Ascending aorta (tissue), 2 donors: ENCODE measurements around the gene GAPDH. TPM values are rescaled to one million over a fixed set of nuclear protein-coding genes. Genes with fewer than 3 reads are reported as not detected.

ENCODE experiments used
- DNase-seq, 2 donors: peaks; one replicate each; pipeline ENCODE4 v3.0.0-alpha.2; 2019; ENCODE audit warnings: low spot score in 2 of 2
- H3K27ac ChIP-seq, 2 donors: fragments of 200-600 bp; sonication (generic); one replicate each; pipeline ENCODE4 v1.5.1; 2016 to 2017; ENCODE audit warnings: mild to moderate bottlenecking in 1 of 2
- H3K27me3 ChIP-seq: fragments of 200-600 bp; sonication (generic); one replicate; pipeline ENCODE4 v1.5.1; 2017
- H3K36me3 ChIP-seq, 2 donors: fragments of 200-600 bp; sonication (generic); one replicate each; pipeline ENCODE4 v1.5.1; 2016
- H3K4me1 ChIP-seq, 2 donors: fragments of 200-600 bp; sonication (generic); one replicate each; pipeline ENCODE4 v1.5.1; 2016 to 2017; ENCODE audit warnings: mild to moderate bottlenecking in 1 of 2
- H3K4me3 ChIP-seq, 2 donors: fragments of 200-600 bp; sonication (generic); one replicate each; pipeline ENCODE4 v1.5.1; 2016 to 2017; ENCODE audit warnings: mild to moderate bottlenecking in 1 of 2
- H3K9me3 ChIP-seq, 2 donors: fragments of 200-600 bp; sonication (generic); one replicate each; pipeline ENCODE4 v1.5.1; 2016
- intact Hi-C: fragments of 100-400 bp; cut with DNase I; formaldehyde crosslinking; loops from one replicate; pipeline ENCODE4 v1.15.1; 2023
- total RNA-seq: library from RNA; depleted of rRNA; stranded (reverse); fragments of >200 nt; gene quantifications from one replicate; pipeline ENCODE4 v1.1.0, GENCODE V29; 2016
- TF ChIP-seq, protein P1 (sequence below), 3 experiments: fragments of 200-600 bp in 2 of 3; fragments of 450-650 bp in 1 of 3; sonication (generic) in 2 of 3; IDR thresholded peaks; one replicate each; pipeline ENCODE4 v1.5.1; 2016 to 2019; ENCODE audit warnings: antibody characterized with exemption in 3 of 3, mild to moderate bottlenecking in 1 of 3, moderate library complexity in 1 of 3

Gene GAPDH
- total RNA-seq, 1 donor from 2014 or later, result 3,445 TPM

DNA sequence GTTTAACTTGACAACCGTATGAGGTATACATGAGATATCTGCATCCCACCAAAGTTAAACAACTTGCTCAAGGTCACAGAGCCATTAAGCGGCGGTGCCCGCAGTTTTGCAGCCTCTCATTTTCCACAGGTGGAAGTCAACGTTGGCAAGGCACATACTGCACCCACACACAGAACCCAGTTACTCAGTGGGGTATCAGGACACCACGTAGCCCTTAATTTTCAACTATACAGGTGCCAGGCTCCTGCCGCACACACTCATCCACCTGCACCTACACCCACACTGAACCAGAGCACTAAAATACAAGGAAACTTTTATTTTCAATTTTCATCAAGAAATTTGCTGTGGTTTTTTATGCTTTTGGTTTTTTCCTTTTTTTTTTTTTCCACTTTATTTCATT, 35.5 kb downstream of the GAPDH start:
- H3K9me3 ChIP-seq, result no peaks in the 10 kb centered on the region
- TF ChIP-seq, protein P1, sequence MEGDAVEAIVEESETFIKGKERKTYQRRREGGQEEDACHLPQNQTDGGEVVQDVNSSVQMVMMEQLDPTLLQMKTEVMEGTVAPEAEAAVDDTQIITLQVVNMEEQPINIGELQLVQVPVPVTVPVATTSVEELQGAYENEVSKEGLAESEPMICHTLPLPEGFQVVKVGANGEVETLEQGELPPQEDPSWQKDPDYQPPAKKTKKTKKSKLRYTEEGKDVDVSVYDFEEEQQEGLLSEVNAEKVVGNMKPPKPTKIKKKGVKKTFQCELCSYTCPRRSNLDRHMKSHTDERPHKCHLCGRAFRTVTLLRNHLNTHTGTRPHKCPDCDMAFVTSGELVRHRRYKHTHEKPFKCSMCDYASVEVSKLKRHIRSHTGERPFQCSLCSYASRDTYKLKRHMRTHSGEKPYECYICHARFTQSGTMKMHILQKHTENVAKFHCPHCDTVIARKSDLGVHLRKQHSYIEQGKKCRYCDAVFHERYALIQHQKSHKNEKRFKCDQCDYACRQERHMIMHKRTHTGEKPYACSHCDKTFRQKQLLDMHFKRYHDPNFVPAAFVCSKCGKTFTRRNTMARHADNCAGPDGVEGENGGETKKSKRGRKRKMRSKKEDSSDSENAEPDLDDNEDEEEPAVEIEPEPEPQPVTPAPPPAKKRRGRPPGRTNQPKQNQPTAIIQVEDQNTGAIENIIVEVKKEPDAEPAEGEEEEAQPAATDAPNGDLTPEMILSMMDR (IDR thresholded peaks at IDR 0.05), result no peak
- H3K4me3 ChIP-seq, result no peak overlapping the region
- peaks cover 55 to 60% of the 10 kb centered on the region in 2 donors for H3K36me3 ChIP-seq
- H3K27ac ChIP-seq, result no peak overlapping the region
- DNase-seq, result no peak
- H3K4me1 ChIP-seq, result peaks cover 8 to 12% of the 10 kb centered on the region in 2 donors
- H3K27me3 ChIP-seq, result no peaks in the 10 kb centered on the region
- intact Hi-C loops, result loop anchor here (2.0 kb wide), 1 partner anchor 37 kb away; the partner anchor contains the start of gene CHD4

DNA sequence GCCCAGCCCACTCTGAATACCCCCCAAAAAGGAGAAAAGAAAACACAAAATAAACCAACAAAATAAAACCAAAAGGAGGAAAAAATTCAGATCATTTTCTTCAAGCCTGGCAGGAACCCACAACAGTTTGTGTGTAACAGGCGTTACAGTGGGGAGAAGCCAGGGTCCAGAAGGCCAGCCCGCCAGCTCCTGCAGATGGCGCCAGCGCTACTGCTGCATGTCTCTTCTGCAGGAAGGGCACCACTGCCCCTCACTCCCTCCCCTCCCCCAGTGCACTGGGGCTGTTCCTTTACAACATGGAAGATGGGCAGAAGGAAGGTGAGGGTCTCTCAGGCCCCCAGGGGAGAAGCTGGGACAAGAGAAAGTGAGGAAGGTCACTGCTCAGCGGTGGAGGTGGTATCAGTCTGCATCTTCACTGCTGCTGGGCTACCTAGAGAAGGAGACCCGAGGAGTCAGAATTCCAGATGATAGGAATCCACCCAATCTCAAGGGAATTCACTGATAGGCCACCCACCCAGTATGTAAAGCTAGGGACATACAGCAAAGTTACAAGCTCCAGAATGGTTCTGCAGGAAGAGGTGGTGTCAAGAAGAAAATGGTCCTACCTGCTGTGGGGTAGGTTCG, 36.1 kb downstream of the GAPDH start:
- Histone ChIP-seq H3K27ac (no peak overlapping the region), H3K4me3 (no peak overlapping the region), H3K4me1 (peaks cover 8 to 12% of the 10 kb centered on the region in 2 donors), H3K9me3 (no peaks in the 10 kb centered on the region), H3K27me3 (no peaks in the 10 kb centered on the region), H3K36me3 (peaks cover 61 to 65% of the 10 kb centered on the region in 2 donors)
- DNase-seq, result no peak
- intact Hi-C loops, result no loop called here
- TF ChIP-seq, protein P1 (IDR thresholded peaks at IDR 0.05), result peak in 2 of 3 experiments; percentile 19 to 31

DNA sequence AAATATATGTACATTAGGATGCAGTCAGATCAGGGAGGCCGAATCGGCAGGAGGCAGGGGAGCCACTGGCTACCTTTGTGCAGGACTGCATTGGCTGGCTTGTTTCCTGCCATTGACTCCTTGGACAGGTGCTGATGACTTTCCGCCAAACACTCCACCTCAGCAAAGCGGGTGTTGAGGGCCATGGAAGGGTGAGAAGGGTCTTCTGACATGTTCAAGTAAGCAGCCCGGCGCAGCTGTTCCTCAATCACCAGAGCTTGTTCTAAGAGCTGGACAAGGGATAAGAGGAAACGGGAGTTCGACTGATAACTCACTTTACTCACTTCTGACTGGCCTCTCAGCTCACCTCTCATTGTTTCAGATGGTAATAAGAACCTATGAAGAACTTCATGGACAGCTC, 38.7 kb downstream of the GAPDH start:
- TF ChIP-seq, protein P1 (IDR thresholded peaks at IDR 0.05), result no peak
- Histone ChIP-seq H3K4me1 (peaks cover 3 to 5% of the 10 kb centered on the region in 2 donors), H3K27me3 (no peaks in the 10 kb centered on the region), H3K27ac (no peak overlapping the region), H3K4me3 (no peak overlapping the region), H3K36me3 (peaks cover 79% of the 10 kb centered on the region in 2 donors), H3K9me3 (no peaks in the 10 kb centered on the region)
- no peak for DNase-seq
- intact Hi-C loops, result no loop called here

DNA sequence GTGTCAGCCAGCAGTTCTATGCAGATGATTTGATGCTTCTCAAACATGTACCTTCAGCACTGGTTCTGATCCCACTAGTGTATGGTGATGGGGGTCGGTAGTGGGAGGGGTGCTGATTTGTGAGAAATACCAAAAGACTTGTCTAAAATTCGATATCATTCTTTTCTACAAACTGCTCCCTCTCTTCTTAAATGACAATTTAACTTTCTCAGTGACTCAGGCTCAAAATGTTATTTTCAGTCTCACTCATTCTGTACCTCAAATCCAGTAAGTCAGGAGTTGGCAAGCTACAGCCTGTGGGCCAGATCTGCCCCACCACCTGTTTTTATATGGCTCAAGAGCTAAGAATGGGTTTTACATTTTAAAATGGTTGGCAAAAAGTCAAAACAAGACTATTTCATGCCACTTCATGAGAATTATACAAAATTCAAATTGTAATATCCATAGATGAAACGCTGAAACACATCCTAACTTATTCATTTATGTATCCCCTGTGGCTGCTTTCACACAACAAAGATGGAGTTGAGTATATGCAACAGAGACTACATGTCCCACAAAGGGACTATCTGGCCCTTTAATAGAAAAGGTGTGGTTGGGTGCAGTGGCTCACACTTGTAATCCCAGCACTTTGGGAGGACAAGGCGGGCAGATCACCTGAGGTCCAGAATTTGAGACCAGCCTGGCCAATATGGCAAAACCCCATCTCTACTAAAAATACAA, 40.4 kb downstream of the GAPDH start:
- intact Hi-C loops, result no loop called here
- Histone ChIP-seq H3K27me3 (no peaks in the 10 kb centered on the region), H3K9me3 (no peaks in the 10 kb centered on the region), H3K4me3 (no peak overlapping the region), H3K36me3 (peaks cover 95 to 96% of the 10 kb centered on the region in 2 donors), H3K4me1 (no peaks in the 10 kb centered on the region), H3K27ac (no peak overlapping the region)
- TF ChIP-seq, protein P1 (IDR thresholded peaks at IDR 0.05), result no peak
- no peak for DNase-seq

DNA sequence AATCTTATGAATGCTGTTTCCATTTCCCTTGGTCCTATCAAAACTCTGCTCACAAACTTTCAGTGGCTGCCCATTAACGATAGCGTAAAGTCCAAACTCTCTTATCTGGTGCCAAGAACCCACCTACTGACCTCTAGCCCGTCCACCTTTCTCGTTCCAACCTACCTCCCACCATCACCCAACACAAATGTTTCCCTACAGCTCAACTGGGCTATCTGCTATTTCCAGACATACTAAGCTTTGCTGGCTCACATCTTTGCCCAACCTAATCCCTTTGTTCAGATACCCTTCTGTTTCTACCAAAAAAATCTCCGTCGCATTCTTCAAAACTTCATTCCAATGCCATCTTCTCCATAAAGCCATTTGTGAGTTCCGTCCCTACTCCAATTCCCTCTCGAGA, 41.3 kb downstream of the GAPDH start:
- no peak for DNase-seq
- peaks cover 96 to 97% of the 10 kb centered on the region in 2 donors for H3K36me3 ChIP-seq
- no peaks in the 10 kb centered on the region for H3K9me3 ChIP-seq
- H3K27ac ChIP-seq, result no peak overlapping the region
- H3K4me1 ChIP-seq, result no peaks in the 10 kb centered on the region
- no peak overlapping the region for H3K4me3 ChIP-seq
- intact Hi-C loops, result no loop called here
- TF ChIP-seq, protein P1 (IDR thresholded peaks at IDR 0.05), result no peak
- no peaks in the 10 kb centered on the region for H3K27me3 ChIP-seq
